Memory B cell (primary cell): Measurements from ENCODE around the gene NTN5.
"Not testable (repeated sequence)": the region's sequence is repeated elsewhere in the genome, so short reads cannot be mapped to it uniquely, and the experiment has no call there.

ENCODE experiments used
- ATAC-seq: fragments of 150-1000 bp; cut with Tn5 transposase; 2 replicates; pipeline ENCODE4 v1.10.0; 2021; ENCODE audit warnings: low read depth, mild to moderate bottlenecking, moderate library complexity
- DNase-seq, 2 donors: peaks; one replicate each; pipeline ENCODE4 v3.0.0; 2022; ENCODE audit warnings: low spot score in 2 of 2
- H3K27ac Mint-ChIP-seq: one replicate; pipeline ENCODE4 v1.8.0; 2022; ENCODE audit warnings: mild to moderate bottlenecking, moderate library complexity, mixed read lengths
- H3K27me3 Mint-ChIP-seq: one replicate; pipeline ENCODE4 v1.8.0; 2022; ENCODE audit warnings: mixed read lengths
- H3K36me3 Mint-ChIP-seq: one replicate; pipeline ENCODE4 v1.8.0; 2022; ENCODE audit warnings: mild to moderate bottlenecking, mixed read lengths
- H3K4me1 Mint-ChIP-seq: one replicate; pipeline ENCODE4 v1.8.0; 2022; ENCODE audit warnings: mixed read lengths
- H3K4me3 Mint-ChIP-seq: one replicate; pipeline ENCODE4 v1.8.0; 2022; ENCODE audit warnings: mild to moderate bottlenecking, moderate library complexity, mixed read lengths
- H3K9me3 Mint-ChIP-seq: one replicate; pipeline ENCODE4 v1.8.0; 2022; ENCODE audit warnings: mixed read lengths

NTN5 gene

GRCh38 chr19:48713041-48713863 lies 40.4 kb upstream of the NTN5 start:
- H3K27ac Mint-ChIP-seq, result no peak overlapping the region

GRCh38 chr19:48711106-48711662 lies 38.4 kb upstream of the NTN5 start:
- no peak overlapping the region for H3K4me3 Mint-ChIP-seq
- DNase-seq, result no peak
- H3K36me3 Mint-ChIP-seq, result peaks cover 9% of the 10 kb centered on the region
- ATAC-seq, result no peak
- H3K27me3 Mint-ChIP-seq, result no peaks in the 10 kb centered on the region
- no peak overlapping the region for H3K27ac Mint-ChIP-seq
- H3K9me3 Mint-ChIP-seq, result peaks cover 4% of the 10 kb centered on the region
- peaks cover 17% of the 10 kb centered on the region for H3K4me1 Mint-ChIP-seq

More at GRCh38 chr19:48713041-48713863, 40.4 kb upstream of the NTN5 start:
- H3K4me3 Mint-ChIP-seq, result peak overlapping the region; percentile 83
- no peaks in the 10 kb centered on the region for H3K27me3 Mint-ChIP-seq
- peaks cover 2% of the 10 kb centered on the region for H3K36me3 Mint-ChIP-seq
- ATAC-seq (no peak), DNase-seq (no peak)
- H3K4me1 Mint-ChIP-seq, result peaks cover 17% of the 10 kb centered on the region
- peaks cover 2% of the 10 kb centered on the region for H3K9me3 Mint-ChIP-seq

GRCh38 chr19:48708471-48708870 lies 35.7 kb upstream of the NTN5 start:
- Mint-ChIP-seq H3K36me3 (peaks cover 13% of the 10 kb centered on the region), H3K4me3 (no peak overlapping the region), H3K9me3 (peaks cover 4% of the 10 kb centered on the region), H3K27me3 (no peaks in the 10 kb centered on the region), H3K27ac (no peak overlapping the region), H3K4me1 (peaks cover 7% of the 10 kb centered on the region)
- DNase-seq (no peak), ATAC-seq (no peak)

- Mint-ChIP-seq H3K9me3 (peaks cover 4% of the 10 kb centered on the region), H3K36me3 (peaks cover 20% of the 10 kb centered on the region), H3K4me1 (peaks cover 9% of the 10 kb centered on the region), H3K4me3 (no peak overlapping the region), H3K27me3 (no peaks in the 10 kb centered on the region), H3K27ac (no peak overlapping the region)
- no peak for DNase-seq
- no peak for ATAC-seq
These were observed 32.6 kb upstream of the NTN5 start for GRCh38 chr19:48705431-48705830.

GRCh38 chr19:48703316-48703715 lies 30.5 kb upstream of the NTN5 start:
- no peak overlapping the region for H3K27ac Mint-ChIP-seq
- DNase-seq (no peak), ATAC-seq (no peak)
- H3K27me3 Mint-ChIP-seq, result peaks cover 4% of the 10 kb centered on the region
- H3K9me3 Mint-ChIP-seq, result peaks cover 2% of the 10 kb centered on the region
- H3K4me1 Mint-ChIP-seq, result peaks cover 5% of the 10 kb centered on the region
- H3K4me3 Mint-ChIP-seq, result no peak overlapping the region
- peaks cover 18% of the 10 kb centered on the region for H3K36me3 Mint-ChIP-seq

- Mint-ChIP-seq H3K27me3 (peaks cover 5% of the 10 kb centered on the region), H3K36me3 (peaks cover 18% of the 10 kb centered on the region), H3K27ac (no peak overlapping the region), H3K4me1 (peaks cover 5% of the 10 kb centered on the region), H3K9me3 (peaks cover 2% of the 10 kb centered on the region), H3K4me3 (no peak overlapping the region)
- no peak for ATAC-seq
- no peak for DNase-seq
These were observed 29.9 kb upstream of the NTN5 start for GRCh38 chr19:48702701-48703100.

GRCh38 chr19:48698046-48698445 lies 25.2 kb upstream of the NTN5 start:
- ATAC-seq, result no peak
- peaks cover 12% of the 10 kb centered on the region for H3K27me3 Mint-ChIP-seq
- H3K4me3 Mint-ChIP-seq, result no peak overlapping the region
- no peaks in the 10 kb centered on the region for H3K9me3 Mint-ChIP-seq
- no peak for DNase-seq
- H3K36me3 Mint-ChIP-seq, result peaks cover 8% of the 10 kb centered on the region
- H3K4me1 Mint-ChIP-seq, result peaks cover 13% of the 10 kb centered on the region
- H3K27ac Mint-ChIP-seq, result no peak overlapping the region

- H3K27me3 Mint-ChIP-seq, result peaks cover 12% of the 10 kb centered on the region
- H3K4me3 Mint-ChIP-seq, result peak overlapping the region; percentile 53
- peaks cover 8% of the 10 kb centered on the region for H3K4me1 Mint-ChIP-seq
- peak; percentile 43 for ATAC-seq
- H3K36me3 Mint-ChIP-seq, result peaks cover 2% of the 10 kb centered on the region
- H3K27ac Mint-ChIP-seq, result no peak overlapping the region
- DNase-seq, result no peak
- H3K9me3 Mint-ChIP-seq, result no peaks in the 10 kb centered on the region
These were observed 23.7 kb upstream of the NTN5 start for GRCh38 chr19:48696353-48697010.

GRCh38 chr19:48695743-48696352 lies 23.0 kb upstream of the NTN5 start, which contains the start of gene FUT2:
FUT2 (plus strand) TSS chr19:48695971; CDS start chr19:48702957, 6,986 bp downstream.
- H3K27ac Mint-ChIP-seq, result no peak within 1 kb of the TSS
- peak within 1 kb of the TSS; percentile 53 for H3K4me3 Mint-ChIP-seq
- peaks cover 2% of the 10 kb centered on the region for H3K36me3 Mint-ChIP-seq
- ATAC-seq, result no peak
- peaks cover 8% of the 10 kb centered on the region for H3K4me1 Mint-ChIP-seq
- H3K9me3 Mint-ChIP-seq, result no peaks in the 10 kb centered on the region
- no peak for DNase-seq
- peaks cover 12% of the 10 kb centered on the region for H3K27me3 Mint-ChIP-seq

GRCh38 chr19:48693629-48694028 lies 20.8 kb upstream of the NTN5 start:
- not testable (repeated sequence) for H3K4me3 Mint-ChIP-seq, H3K27me3 Mint-ChIP-seq, H3K36me3 Mint-ChIP-seq, H3K27ac Mint-ChIP-seq, H3K9me3 Mint-ChIP-seq, H3K4me1 Mint-ChIP-seq, DNase-seq, ATAC-seq

- no peak for ATAC-seq
- no peak for DNase-seq
- Mint-ChIP-seq H3K36me3 (no peaks in the 10 kb centered on the region), H3K4me3 (no peak overlapping the region), H3K27ac (no peak overlapping the region), H3K27me3 (no peaks in the 10 kb centered on the region), H3K4me1 (no peaks in the 10 kb centered on the region), H3K9me3 (no peaks in the 10 kb centered on the region)
These were observed 16.6 kb upstream of the NTN5 start for GRCh38 chr19:48689449-48689848.

- H3K36me3 Mint-ChIP-seq, result no peaks in the 10 kb centered on the region
- no peaks in the 10 kb centered on the region for H3K27me3 Mint-ChIP-seq
- no peak overlapping the region for H3K4me3 Mint-ChIP-seq
- no peaks in the 10 kb centered on the region for H3K4me1 Mint-ChIP-seq
- DNase-seq (no peak), ATAC-seq (no peak)
- H3K9me3 Mint-ChIP-seq, result no peaks in the 10 kb centered on the region
- H3K27ac Mint-ChIP-seq, result no peak overlapping the region
These were observed 15.0 kb upstream of the NTN5 start for GRCh38 chr19:48687776-48688175.

- not testable (repeated sequence) for H3K4me1 Mint-ChIP-seq, H3K27me3 Mint-ChIP-seq, H3K27ac Mint-ChIP-seq, DNase-seq, H3K4me3 Mint-ChIP-seq, ATAC-seq, H3K36me3 Mint-ChIP-seq, H3K9me3 Mint-ChIP-seq
These were observed 13.8 kb upstream of the NTN5 start for GRCh38 chr19:48686637-48687036.

- Mint-ChIP-seq H3K27me3 (no peaks in the 10 kb centered on the region), H3K4me3 (no peak overlapping the region), H3K4me1 (no peaks in the 10 kb centered on the region), H3K27ac (no peak overlapping the region), H3K36me3 (no peaks in the 10 kb centered on the region), H3K9me3 (no peaks in the 10 kb centered on the region)
- DNase-seq (no peak), ATAC-seq (no peak)
These were observed 13.3 kb upstream of the NTN5 start for GRCh38 chr19:48686088-48686487.
